Dermis microvascular lymphatic vessel endothelial cell (primary cell): Measurements from ENCODE around the gene MTX3. TPM values are rescaled to one million over a fixed set of nuclear protein-coding genes. Genes with fewer than 3 reads are reported as not detected.
A peak's percentile ranks its signal among the peaks of the same experiment; 100 is the strongest.

Source experiments
- DNase-seq, 2 donors: peaks; one replicate each; pipeline versions ENCODE4 v3.0.0 to v3.0.0-alpha.2; 2010; ENCODE audit warnings: low read depth in 2 of 2
- total RNA-seq: library from RNA; depleted of rRNA; stranded (reverse); fragments of >200 nt; gene quantifications from 2 replicates; pipeline ENCODE4 v1.2.1, GENCODE V29; 2014

Gene MTX3, protein sequence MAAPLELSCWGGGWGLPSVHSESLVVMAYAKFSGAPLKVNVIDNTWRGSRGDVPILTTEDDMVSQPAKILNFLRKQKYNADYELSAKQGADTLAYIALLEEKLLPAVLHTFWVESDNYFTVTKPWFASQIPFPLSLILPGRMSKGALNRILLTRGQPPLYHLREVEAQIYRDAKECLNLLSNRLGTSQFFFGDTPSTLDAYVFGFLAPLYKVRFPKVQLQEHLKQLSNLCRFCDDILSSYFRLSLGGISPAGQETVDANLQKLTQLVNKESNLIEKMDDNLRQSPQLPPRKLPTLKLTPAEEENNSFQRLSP
- 5.9 and 6.2 TPM in 2 replicates for total RNA-seq

DNA sequence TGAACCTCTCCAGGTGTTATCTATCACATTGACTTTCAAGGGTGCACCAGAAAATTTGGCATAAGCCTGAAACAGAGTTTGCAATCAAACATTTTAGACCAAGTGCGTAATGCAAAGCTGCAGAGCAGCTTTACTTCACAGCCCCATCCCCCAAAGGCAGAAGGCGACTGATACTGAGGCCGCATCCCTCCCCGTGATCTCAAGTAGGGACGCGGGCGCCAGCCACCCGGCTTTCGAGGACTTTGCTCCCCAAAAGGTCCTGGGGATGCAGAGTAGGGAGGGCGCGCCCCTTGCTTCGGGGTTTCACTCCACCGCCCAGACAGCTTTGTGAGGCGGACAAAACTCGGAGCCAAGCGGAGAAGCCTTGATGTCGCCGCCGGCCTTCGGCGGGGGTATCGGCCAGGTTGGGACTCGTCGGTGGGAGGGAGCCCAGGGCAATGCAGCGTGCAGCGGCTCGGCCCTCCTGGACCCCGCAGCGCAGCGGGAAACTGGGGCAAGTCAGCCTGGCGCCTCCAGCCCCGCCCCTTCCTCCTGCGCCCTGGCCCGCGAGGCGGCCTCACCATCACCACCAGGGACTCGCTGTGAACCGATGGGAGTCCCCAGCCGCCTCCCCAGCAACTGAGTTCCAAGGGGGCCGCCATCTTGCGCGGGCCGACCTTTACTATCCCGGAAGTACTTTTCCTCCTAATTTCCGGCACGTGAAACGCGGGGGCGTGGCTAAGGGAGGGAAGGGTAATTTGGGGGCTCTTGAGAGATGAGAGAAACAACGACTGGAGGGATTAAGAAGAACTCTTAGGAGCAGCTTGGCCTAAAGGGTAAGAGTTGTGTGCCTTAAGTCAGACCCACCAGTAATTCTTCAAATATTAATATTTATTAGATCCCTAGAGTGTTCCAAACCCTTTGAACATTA, at the start of gene MTX3:
Gene MTX3 (minus strand): TSS at position 665 of the 910 bp plus-strand sequence. CDS start 24 bp downstream, at position 641.
- peak; percentile 34 to 69 for DNase-seq

GRCh38 chr5:80039650-80040049, 48.6 kb upstream of the MTX3 start:
- no peak for DNase-seq

DNA sequence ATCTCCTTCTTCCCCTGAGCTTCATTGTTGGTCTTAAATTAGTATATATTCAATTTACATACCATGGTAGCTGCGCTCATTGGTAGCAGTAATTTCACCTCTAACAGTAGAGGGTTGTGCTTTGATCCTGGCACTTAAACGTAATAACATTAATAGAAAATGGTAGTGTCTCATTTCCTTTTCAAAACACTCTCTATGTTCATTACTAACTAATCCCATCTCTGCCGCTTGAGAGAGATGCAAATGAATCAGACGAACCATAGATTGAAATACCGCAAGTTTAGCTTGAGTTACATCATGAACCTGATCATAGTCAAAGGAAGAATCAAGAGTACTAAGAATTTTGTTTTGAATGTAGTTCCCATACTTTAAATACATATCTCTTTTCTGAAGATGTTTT, 46.3 kb upstream of the MTX3 start:
- no peak for DNase-seq

- DNase-seq, result no peak
Observed at GRCh38 chr5:80036615-80037014, 45.6 kb upstream of the MTX3 start.

DNA sequence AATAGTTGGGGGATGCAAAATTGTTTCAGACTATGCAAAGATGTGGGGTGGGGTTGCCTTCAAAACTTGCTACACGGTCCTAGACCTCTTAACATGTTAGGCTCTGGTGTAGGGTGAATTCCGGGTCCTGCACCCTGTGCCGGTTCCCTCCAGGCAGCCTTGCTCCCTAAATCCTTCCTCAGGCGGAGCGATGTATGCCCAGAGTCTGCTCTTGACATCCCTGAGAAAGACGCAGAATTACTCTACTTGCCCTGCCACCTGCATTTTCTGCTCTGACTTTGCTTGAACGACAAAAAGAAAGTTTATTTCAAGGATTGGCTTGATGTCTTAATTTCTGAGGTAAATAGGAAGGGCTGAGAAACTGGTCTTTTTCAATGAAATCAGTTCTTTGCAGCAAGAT, 44.8 kb upstream of the MTX3 start:
- DNase-seq, result no peak

GRCh38 chr5:80034962-80035821, 44.1 kb upstream of the MTX3 start, which contains the start of gene THBS4:
TSS of gene THBS4 (plus strand) at chr5:80035348. CDS start at chr5:80035538, 190 bp downstream.
- DNase-seq, result no peak

GRCh38 chr5:80034559-80034958, 43.5 kb upstream of the MTX3 start:
- no peak for DNase-seq

DNA sequence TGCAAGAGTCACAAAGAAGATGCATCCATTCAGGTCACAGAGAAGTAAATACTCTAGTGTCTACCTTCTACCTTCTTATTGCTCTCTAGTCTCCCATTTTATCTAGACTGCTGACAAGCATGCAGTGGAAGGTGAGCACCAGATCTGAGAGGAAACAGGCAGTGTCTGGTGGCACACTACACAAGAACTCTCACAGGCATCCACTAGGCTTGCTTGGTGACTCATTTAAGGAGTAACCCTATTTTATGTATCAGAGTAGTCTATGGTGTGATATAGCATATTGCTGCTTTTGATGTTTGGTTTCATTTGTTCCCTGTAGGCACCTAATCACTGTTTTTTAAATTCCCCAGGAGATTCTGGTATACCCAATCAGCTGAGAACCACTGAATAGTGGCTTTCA, 42.5 kb upstream of the MTX3 start:
- DNase-seq, result no peak

- DNase-seq, result no peak
Observed at GRCh38 chr5:80031109-80031508, 40.0 kb upstream of the MTX3 start.

DNA sequence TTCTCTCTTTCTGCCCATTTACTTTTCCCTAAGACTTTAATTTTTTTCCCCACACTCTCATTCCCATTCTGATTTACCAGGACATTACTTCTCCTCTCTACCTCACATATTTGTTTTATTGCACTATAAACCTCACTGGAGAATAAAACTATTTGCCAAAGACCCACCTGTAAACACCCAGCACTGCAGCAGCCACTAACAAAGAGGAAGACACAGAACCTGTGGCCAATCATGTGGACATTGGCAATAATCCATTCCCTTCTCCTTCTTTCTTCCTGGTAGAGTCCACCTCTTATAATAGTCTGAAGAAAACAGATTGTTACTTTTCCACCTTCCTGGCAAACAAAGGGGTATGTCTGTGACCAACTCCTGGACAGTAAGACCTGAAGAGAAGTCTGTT, 35.8 kb upstream of the MTX3 start:
- DNase-seq, result no peak

- no peak for DNase-seq
Observed at GRCh38 chr5:80025069-80025468, 34.0 kb upstream of the MTX3 start.

GRCh38 chr5:80010754-80011392, 19.8 kb upstream of the MTX3 start:
- DNase-seq, result no peak

DNA sequence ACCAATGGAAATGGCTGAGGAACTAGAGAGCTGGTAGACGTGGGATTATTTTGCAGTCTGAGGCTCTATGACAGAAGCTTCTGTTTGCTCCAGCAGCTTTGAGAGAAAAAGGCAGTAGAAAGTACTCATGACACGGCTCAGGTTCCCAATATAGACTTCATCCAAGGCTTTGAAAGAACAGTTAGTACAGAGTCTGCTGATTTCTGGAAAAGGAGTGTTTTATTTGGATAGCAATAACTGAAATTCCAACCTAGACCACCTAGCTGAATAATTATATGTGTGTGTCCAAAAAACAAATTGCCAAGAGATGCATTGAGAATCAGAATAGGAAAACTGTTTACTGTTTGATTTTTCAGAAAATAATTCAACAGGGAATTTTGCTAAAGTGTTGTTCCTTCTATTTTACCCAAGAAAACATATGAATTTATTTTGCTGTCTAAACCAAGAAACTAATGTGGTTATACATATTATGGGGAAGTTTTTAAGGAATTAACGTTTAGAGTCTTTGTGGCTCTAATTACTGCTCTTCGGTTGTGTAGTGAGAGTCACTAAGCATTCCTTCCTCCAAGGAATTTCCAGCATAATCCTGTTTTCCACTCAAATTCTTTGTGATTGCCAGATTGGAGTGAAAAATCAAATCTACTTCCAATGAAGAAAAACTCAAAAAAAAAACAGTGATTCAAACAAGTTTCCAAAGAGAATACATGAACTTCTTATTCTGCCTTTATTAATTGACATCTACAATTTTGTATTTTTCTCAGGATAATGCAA, 18.1 kb upstream of the MTX3 start:
- no peak for DNase-seq

GRCh38 chr5:80002677-80003076, 11.6 kb upstream of the MTX3 start:
- no peak for DNase-seq

- no peak for DNase-seq
Observed at GRCh38 chr5:79999722-80000121, 8.7 kb upstream of the MTX3 start.

DNA sequence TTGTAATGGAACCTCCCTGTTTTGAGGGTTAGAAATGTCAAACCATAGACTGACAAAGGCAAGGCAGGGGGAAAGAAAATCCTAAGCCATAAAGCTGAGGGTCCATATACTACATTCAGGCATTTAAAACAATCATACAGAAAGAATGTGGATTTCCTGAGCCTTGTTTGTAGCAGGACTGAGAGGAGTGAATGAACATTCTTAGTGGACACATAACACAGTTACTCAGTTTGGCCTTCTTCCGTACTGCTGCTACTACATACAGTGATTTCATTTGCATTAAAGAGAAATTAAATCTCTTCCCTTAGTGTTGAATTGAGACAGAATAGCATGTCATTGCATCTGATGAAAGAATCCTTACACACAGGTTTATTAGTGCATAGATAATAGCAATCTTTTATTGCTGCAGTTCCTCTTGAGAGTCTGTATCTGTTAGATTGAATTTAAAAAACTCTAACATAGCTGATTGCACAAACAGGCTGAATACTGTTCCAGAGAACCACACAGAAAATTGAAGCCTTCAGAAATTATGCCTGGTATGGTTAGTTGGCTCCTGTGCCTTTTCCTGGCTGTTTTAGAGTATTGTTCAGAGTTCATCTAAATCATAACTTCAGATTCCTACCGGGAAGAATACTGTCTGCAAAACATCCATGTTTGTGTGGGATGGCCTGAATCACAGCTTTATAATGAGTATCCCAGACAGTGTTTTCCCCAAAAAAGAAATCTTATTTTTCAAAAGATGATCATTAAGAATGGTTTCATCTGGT, 2.0 kb upstream of the MTX3 start:
- no peak for DNase-seq

DNA sequence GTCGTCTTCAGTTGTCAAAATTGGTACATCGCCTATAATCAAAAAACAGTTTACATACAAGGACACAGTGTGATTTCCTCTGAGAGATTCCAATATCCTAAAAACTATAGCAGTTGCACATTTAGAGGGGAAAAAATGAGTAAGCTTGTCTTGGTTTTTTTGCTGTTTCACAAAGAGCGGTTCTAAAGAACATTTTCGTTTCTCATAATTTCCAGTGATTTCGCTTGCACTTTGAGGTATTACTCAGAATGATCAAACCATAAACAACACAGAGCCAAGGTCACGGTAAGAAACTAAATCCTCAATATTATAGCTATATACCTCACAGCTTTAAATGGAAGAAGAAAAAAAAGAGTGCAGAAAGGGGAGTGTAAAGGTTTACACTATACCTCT, 861 bp downstream of the MTX3 start:
- no peak for DNase-seq

- DNase-seq, result no peak
Observed at GRCh38 chr5:79986260-79986659, 4.8 kb downstream of the MTX3 start.

DNA sequence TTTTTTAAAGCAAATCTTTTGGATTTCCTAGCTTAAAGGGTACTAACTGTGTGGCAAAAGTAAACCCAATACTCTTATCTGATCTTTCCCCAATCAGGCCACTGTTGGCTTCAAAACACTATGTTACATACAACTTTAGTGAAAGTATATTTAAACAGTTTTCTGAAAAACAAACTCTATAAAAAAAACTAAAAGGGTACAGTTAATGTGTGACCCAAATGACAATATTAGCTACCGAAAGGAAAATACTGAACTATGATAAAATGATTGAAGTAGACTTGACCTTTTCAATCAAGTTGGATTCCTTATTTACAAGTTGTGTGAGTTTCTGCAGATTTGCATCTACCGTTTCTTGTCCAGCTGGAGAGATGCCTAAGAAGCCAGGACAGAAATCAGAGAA, 5.8 kb downstream of the MTX3 start:
- DNase-seq, result no peak

- DNase-seq, result no peak
Observed at GRCh38 chr5:79984363-79984762, 6.7 kb downstream of the MTX3 start.
